Colonic mucosa (tissue), 4 donors: ENCODE measurements around the gene MARK1. TPM values are rescaled to one million over a fixed set of nuclear protein-coding genes. Genes with fewer than 3 reads are reported as not detected.

Source experiments
- DNase-seq: peaks from one replicate; pipeline ENCODE4 v3.0.0-alpha.2; 2020
- H3K27ac ChIP-seq: fragments of 200-600 bp; one replicate; pipeline ENCODE4 v1.8.0; 2021
- H3K27me3 ChIP-seq: fragments of 200-600 bp; one replicate; pipeline ENCODE4 v1.8.0; 2021
- H3K36me3 ChIP-seq: fragments of 200-600 bp; one replicate; pipeline ENCODE4 v1.8.0; 2021
- H3K4me1 ChIP-seq: fragments of 200-600 bp; one replicate; pipeline ENCODE4 v1.8.0; 2021; ENCODE audit warnings: mild to moderate bottlenecking
- H3K4me3 ChIP-seq: fragments of 200-600 bp; one replicate; pipeline ENCODE4 v1.8.0; 2021
- H3K9ac ChIP-seq, 2 donors: one replicate each; pipeline ENCODE4 v1.7.0; 2013; ENCODE audit warnings: control low read depth in 2 of 2, low read depth in 2 of 2, low read length in 2 of 2
- H3K9me3 ChIP-seq: fragments of 200-600 bp; one replicate; pipeline ENCODE4 v1.8.0; 2021
- CTCF ChIP-seq: fragments of 200-600 bp; IDR thresholded peaks from one replicate; pipeline ENCODE4 v1.8.0; 2022; ENCODE audit warnings: antibody characterized with exemption, mild to moderate bottlenecking
- intact Hi-C: fragments of 100-400 bp; cut with DNase I; formaldehyde crosslinking; loops from one replicate; pipeline ENCODE4 v1.14.1; 2022
- total RNA-seq, 2 donors: library from RNA; stranded (reverse); fragmentation: NEBNext Ultra II Directional in 1 of 2; extraction: Animal tissue kit (Norgen Biotek cat#: 25700) in 1 of 2; gene quantifications; one replicate each; pipeline ENCODE4 v1.2.1, GENCODE V29; 2021
- donor health status: healthy.
- donor health status: DM: no; HTN: no; CAD: no.
- donor health status: DM: no; HTN: no; CAD: no.

MARK1 gene
- total RNA-seq, 2 donors from 2014 or later, result 1.8 to 3.3 TPM

DNA sequence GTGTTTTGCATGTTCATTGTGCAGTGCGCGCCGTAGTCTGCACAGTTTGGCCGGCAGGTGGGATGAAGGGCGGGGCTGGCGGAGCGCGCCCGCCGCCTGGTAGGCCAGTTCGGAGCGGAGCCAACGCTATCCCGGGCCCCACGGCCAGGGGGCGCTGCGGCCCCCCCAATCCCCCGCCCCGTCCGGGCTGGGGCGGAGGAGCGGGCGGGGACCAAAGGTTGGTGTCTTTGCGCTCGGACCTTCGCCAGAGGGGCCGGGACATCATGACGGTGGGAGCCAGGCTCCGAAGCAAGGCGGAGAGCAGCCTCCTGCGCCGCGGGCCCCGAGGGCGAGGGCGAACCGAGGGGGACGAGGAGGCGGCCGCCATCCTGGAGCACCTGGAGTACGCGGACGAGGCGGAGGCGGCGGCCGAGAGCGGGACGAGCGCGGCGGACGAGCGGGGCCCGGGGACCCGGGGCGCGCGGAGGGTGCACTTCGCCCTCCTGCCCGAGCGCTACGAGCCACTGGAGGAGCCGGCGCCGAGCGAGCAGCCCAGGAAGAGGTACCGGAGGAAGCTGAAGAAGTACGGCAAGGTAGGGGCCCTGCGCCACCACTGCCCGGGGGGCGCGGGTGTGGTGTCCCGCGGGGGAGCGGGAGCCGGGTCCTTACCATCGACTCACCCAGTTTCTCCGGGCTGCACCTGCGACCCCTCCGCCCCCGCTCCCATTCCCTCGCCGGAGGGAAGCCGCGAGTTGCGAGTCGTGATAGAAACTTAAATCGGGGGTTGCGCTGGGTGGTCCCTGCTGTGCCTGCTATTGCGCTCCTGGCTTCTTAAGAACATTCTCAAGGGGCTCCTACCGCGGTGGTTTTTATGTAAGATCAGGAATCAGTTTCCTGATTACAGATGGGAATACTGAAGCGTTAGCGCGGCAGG is 162.5 kb downstream of the MARK1 start, which contains the start of gene C1orf115:
TSS of gene C1orf115 (plus strand) at position 224 of the 913 bp plus-strand sequence. CDS start at position 264, 40 bp downstream.
- intact Hi-C loops, result no loop called here
- Histone ChIP-seq H3K9ac (peak within 1 kb of the TSS; percentile 84 to 93), H3K4me1 (no peaks in the 10 kb centered on the region), H3K4me3 (peak within 1 kb of the TSS; percentile 94), H3K27ac (peak within 1 kb of the TSS; percentile 47), H3K27me3 (no peaks in the 10 kb centered on the region), H3K9me3 (no peaks in the 10 kb centered on the region), H3K36me3 (no peaks in the 10 kb centered on the region)
- peak; percentile 88 for DNase-seq
- TF ChIP-seq CTCF, result peak; percentile 99

DNA sequence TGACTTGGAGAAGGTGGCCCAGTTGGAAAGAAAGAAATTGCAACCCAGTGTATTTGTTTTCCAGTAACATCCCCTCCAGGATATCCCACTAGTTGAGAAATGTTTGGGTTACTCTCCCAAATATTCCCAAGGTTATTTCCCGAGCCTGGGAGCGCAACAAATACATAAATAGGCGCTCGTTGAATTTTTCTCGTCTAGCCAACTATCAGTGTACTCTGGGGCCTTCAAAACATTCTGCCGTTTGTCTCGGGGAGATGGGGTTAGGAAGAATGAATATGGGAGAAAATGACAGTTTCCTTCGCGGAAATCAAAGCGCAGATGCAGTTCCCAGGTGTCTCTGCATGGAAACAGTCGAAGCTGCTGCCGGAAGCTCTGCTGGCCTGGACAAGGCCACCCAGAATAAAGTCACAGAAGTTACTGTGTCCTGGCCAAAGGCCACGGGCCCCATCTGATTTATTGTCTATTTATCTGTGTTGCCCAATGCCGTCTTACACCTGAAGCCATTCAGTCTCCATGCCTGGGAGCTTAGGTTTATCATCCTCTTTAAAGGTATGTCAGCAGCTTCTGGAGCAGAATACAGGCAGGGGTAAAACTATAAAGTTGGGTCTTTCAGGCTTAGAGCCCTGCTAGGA is 163.2 kb downstream of the MARK1 start:
- H3K4me3 ChIP-seq, result peak overlapping the region; percentile 94
- TF ChIP-seq CTCF, result no peak
- H3K36me3 ChIP-seq, result no peaks in the 10 kb centered on the region
- H3K27me3 ChIP-seq, result no peaks in the 10 kb centered on the region
- peak overlapping the region; percentile 47 for H3K27ac ChIP-seq
- peak overlapping the region; percentile 84 to 93 for H3K9ac ChIP-seq
- H3K4me1 ChIP-seq, result no peaks in the 10 kb centered on the region
- intact Hi-C loops, result no loop called here
- H3K9me3 ChIP-seq, result no peaks in the 10 kb centered on the region
- peak; percentile 34 for DNase-seq

GRCh38 chr1:220692436-220693228 is 164.7 kb downstream of the MARK1 start:
- H3K27me3 ChIP-seq, result no peaks in the 10 kb centered on the region
- no peak for TF ChIP-seq CTCF
- no peaks in the 10 kb centered on the region for H3K9me3 ChIP-seq
- no peak for DNase-seq
- no peaks in the 10 kb centered on the region for H3K36me3 ChIP-seq
- H3K4me3 ChIP-seq, result no peak overlapping the region
- intact Hi-C loops, result no loop called here
- no peak overlapping the region for H3K27ac ChIP-seq
- H3K4me1 ChIP-seq, result no peaks in the 10 kb centered on the region
- no peak overlapping the region for H3K9ac ChIP-seq

GRCh38 chr1:220694866-220695382 is 167.0 kb downstream of the MARK1 start:
- H3K27ac ChIP-seq, result no peak overlapping the region
- H3K4me1 ChIP-seq, result no peaks in the 10 kb centered on the region
- no peaks in the 10 kb centered on the region for H3K36me3 ChIP-seq
- H3K27me3 ChIP-seq, result no peaks in the 10 kb centered on the region
- no peak for TF ChIP-seq CTCF
- no peak for DNase-seq
- intact Hi-C loops, result no loop called here
- H3K4me3 ChIP-seq, result no peak overlapping the region
- H3K9ac ChIP-seq, result no peak overlapping the region
- no peaks in the 10 kb centered on the region for H3K9me3 ChIP-seq

GRCh38 chr1:220695426-220695825 is 167.5 kb downstream of the MARK1 start:
- no peaks in the 10 kb centered on the region for H3K36me3 ChIP-seq
- no peak overlapping the region for H3K9ac ChIP-seq
- no peak overlapping the region for H3K27ac ChIP-seq
- no peaks in the 10 kb centered on the region for H3K9me3 ChIP-seq
- no peaks in the 10 kb centered on the region for H3K27me3 ChIP-seq
- intact Hi-C loops, result no loop called here
- H3K4me3 ChIP-seq, result no peak overlapping the region
- DNase-seq, result no peak
- no peaks in the 10 kb centered on the region for H3K4me1 ChIP-seq
- TF ChIP-seq CTCF, result no peak
